T-cell (primary cell): ENCODE results near the gene OR6N1. TPM values are rescaled to one million over a fixed set of nuclear protein-coding genes. Genes with fewer than 3 reads are reported as not detected.
A peak's percentile ranks its signal among the peaks of the same experiment; 100 is the strongest.

Experiments
- ATAC-seq, 4 experiments: fragments of 200-7000 bp in 3 of 4; fragments of 150-1000 bp in 1 of 4; cut with Tn5 transposase; replicated peaks in 1 of 4; 1 replicate in 3 of 4; 2 replicates in 1 of 4; pipeline ENCODE4 v1.10.0; 2021; ENCODE audit warnings: moderate library complexity in 3 of 4, mild to moderate bottlenecking in 2 of 4, moderate number of reproducible peaks in 1 of 4
- CTCF ChIA-PET, 2 donors: fragments of 300-600 bp; sonication (Branson Sonifier 250); formaldehyde crosslinking; loops; one replicate each; lab custom pipeline; 2022; ENCODE audit warnings: antibody characterized with exemption in 2 of 2; lab: Charles Lee
- POLR2A ChIA-PET, 2 donors: fragments of 300-600 bp; sonication (Branson Sonifier 250); formaldehyde crosslinking; loops; one replicate each; lab custom pipeline; 2022; ENCODE audit warnings: antibody characterized with exemption in 2 of 2; lab: Charles Lee
- DNase-seq, 35 experiments: peaks; one replicate each; pipeline versions ENCODE4 v3.0.0 to v3.0.0-alpha.2; 2013 to 2023
- H3K27ac ChIP-seq: one replicate; pipeline ENCODE4 v1.5.1; 2013; ENCODE audit warnings: low read length
- H3K27me3 ChIP-seq, 2 experiments: replicated peaks in 1 of 2; 1 replicate in 1 of 2; 2 replicates in 1 of 2; pipeline versions ENCODE4 v1.6.1 to v1.7.0; 2013; ENCODE audit warnings: low read length in 1 of 2, mixed read lengths in 1 of 2; ENCODE audit not compliant: control insufficient read depth in 2 of 2, insufficient read depth in 2 of 2; ENCODE audit errors: extremely low read depth in 1 of 2
- H3K36me3 ChIP-seq, 2 donors: 1 replicate in 1 of 2; 2 replicates in 1 of 2; pipeline versions ENCODE4 v1.6.1 to v1.7.0; 2013; ENCODE audit warnings: low read length in 1 of 2; ENCODE audit not compliant: control insufficient read depth in 2 of 2, insufficient read depth in 1 of 2; ENCODE audit errors: extremely low read depth in 1 of 2
- H3K4me1 ChIP-seq, 2 experiments: 1 replicate in 1 of 2; 2 replicates in 1 of 2; pipeline versions ENCODE4 v1.6.1 to v1.7.0; 2013; ENCODE audit warnings: low read length in 2 of 2, mixed read lengths in 1 of 2; ENCODE audit not compliant: insufficient read depth in 2 of 2, control insufficient read depth in 1 of 2; ENCODE audit errors: extremely low read depth in 1 of 2
- H3K4me3 ChIP-seq, 2 donors: 1 replicate in 1 of 2; 2 replicates in 1 of 2; pipeline versions ENCODE4 v1.5.1 to v1.7.0; 2013; ENCODE audit warnings: mild to moderate bottlenecking in 2 of 2, low read length in 1 of 2, moderate library complexity in 1 of 2; ENCODE audit not compliant: control insufficient read depth in 1 of 2; ENCODE audit errors: extremely low read depth in 1 of 2
- H3K9me3 ChIP-seq: 2 replicates; pipeline ENCODE4 v1.7.0; 2013
- H3K27ac Mint-ChIP-seq, 2 donors: one replicate each; pipeline ENCODE4 v1.8.0; 2020 to 2021; ENCODE audit warnings: mild to moderate bottlenecking in 2 of 2, mixed read lengths in 2 of 2
- H3K27me3 Mint-ChIP-seq, 2 donors: one replicate each; pipeline ENCODE4 v1.8.0; 2021 to 2022; ENCODE audit warnings: mixed read lengths in 2 of 2
- H3K36me3 Mint-ChIP-seq: one replicate; pipeline ENCODE4 v1.8.0; 2021; ENCODE audit warnings: mixed read lengths
- H3K4me1 Mint-ChIP-seq, 3 donors: one replicate each; pipeline ENCODE4 v1.8.0; 2020 to 2022; ENCODE audit warnings: mixed read lengths in 3 of 3, mild to moderate bottlenecking in 1 of 3
- H3K4me3 Mint-ChIP-seq, 3 donors: one replicate each; pipeline ENCODE4 v1.8.0; 2020 to 2022; ENCODE audit warnings: mild to moderate bottlenecking in 3 of 3, mixed read lengths in 3 of 3, moderate library complexity in 3 of 3
- H3K9me3 Mint-ChIP-seq, 3 donors: one replicate each; pipeline ENCODE4 v1.8.0; 2020 to 2022; ENCODE audit warnings: mixed read lengths in 3 of 3
- WGBS: methylation state at CpG from one replicate; pipeline ENCODE4 v1.1.5; 2013; ENCODE audit warnings: missing lambda C conversion rate; ENCODE audit not compliant: insufficient coverage; 5-methylcytosine and 5-hydroxymethylcytosine counted together
- total RNA-seq, 35 experiments: library from RNA in 6 of 35; stranded (reverse) in 6 of 35; fragments of 120-200 nt in 1 of 35; gene quantifications; one replicate each; pipeline versions ENCODE4 v1.2.1 to v1.2.4 and lab custom pipeline; 2013 to 2026

The OR6N1 gene
- total RNA-seq, 5 donors from 2014 or later (not counting 1 experiment from before 2014, with no cell fraction given) = not detected

DNA sequence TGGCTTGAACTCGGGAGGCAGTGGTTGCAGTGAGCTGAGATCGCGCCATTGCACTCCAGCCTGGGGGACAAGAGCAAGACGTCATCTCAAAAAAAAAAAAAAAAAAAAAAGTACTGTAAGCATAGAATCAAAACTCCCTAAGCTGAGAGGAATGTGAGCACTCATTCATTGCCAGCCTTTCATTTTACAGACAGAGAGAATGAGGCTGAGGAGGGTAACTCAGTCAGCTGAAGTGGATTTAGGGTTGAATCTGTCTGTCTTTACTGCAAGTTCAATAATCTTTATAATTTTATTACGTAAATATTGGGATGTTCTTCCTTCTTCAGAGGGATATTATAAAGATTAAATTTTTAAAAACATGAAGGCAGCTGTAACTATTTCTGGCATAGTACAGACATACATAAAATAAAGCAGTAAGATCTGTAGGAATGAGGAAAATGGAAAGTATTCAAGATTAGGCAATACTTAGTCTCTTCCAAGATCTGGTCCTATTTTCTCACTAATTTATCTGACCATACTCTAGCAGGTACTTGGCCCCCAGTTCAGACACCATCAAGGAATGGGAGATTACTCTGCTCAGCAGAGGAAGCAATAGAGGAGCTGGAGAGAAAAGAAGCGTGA is 35.0 kb upstream of the OR6N1 start:
- H3K27me3 ChIP-seq = no peaks in the 10 kb centered on the region
- no peak overlapping the region for H3K27ac ChIP-seq
- Mint-ChIP-seq H3K27ac (no peak overlapping the region), H3K36me3 (no peaks in the 10 kb centered on the region), H3K4me3 (no peak overlapping the region), H3K9me3 (no peaks in the 10 kb centered on the region), H3K4me1 (no peaks in the 10 kb centered on the region), H3K27me3 (peaks cover 8 to 9% of the 10 kb centered on the region in 2 donors)
- H3K4me1 ChIP-seq = no peaks in the 10 kb centered on the region
- H3K4me3 ChIP-seq = no peak overlapping the region
- CTCF ChIA-PET = interaction anchor here in 1 of 2 donors (0.6 to 1.0 kb wide), 2 partner anchors 12 to 335 kb away, joined by 3 to 4 read pairs; no protein-coding TSS in a partner anchor
- no CpG with 5 or more reads among the region's 6 CpGs for WGBS
- no peak for DNase-seq
- ATAC-seq = no peak
- no peaks in the 10 kb centered on the region for H3K9me3 ChIP-seq
- H3K36me3 ChIP-seq = no peaks in the 10 kb centered on the region
- POLR2A ChIA-PET = interaction anchor here in 1 of 2 donors (0.6 to 0.7 kb wide), 2 partner anchors 69 to 603 kb away, joined by 5 read pairs; no protein-coding TSS in a partner anchor

DNA sequence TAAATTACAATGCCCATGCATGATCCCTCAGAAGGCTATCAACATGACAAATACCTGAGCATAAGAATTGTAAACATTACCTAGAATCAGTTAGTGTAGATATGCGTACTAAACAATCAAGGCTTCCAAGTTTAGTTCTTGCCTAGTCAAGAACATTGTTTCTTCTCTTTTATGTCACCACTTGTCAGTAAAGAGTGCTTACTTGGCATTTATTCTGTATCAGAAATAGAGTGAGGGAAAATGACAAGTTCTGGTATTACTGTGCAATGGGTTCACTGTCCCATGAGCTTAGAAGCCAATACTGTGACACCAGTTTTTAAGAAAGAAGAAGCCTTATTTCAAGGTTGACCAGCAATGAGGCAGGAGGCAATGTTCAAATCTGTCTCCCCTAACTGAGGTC is 31.7 kb upstream of the OR6N1 start:
- no peak for DNase-seq
- no CpG with 5 or more reads among the region's 1 CpG for WGBS
- peaks cover 8 to 9% of the 10 kb centered on the region in 2 donors for H3K27me3 Mint-ChIP-seq
- no peaks in the 10 kb centered on the region for H3K9me3 ChIP-seq
- ChIA-PET CTCF (no interaction called here), POLR2A (no interaction called here)
- H3K36me3 ChIP-seq = no peaks in the 10 kb centered on the region
- H3K27me3 ChIP-seq = no peaks in the 10 kb centered on the region
- H3K27ac ChIP-seq = no peak overlapping the region
- H3K4me1 Mint-ChIP-seq = no peaks in the 10 kb centered on the region
- no peak overlapping the region for H3K4me3 ChIP-seq
- H3K36me3 Mint-ChIP-seq = no peaks in the 10 kb centered on the region
- no peak overlapping the region for H3K4me3 Mint-ChIP-seq
- no peak overlapping the region for H3K27ac Mint-ChIP-seq
- no peak for ATAC-seq
- no peaks in the 10 kb centered on the region for H3K9me3 Mint-ChIP-seq
- no peaks in the 10 kb centered on the region for H3K4me1 ChIP-seq

DNA sequence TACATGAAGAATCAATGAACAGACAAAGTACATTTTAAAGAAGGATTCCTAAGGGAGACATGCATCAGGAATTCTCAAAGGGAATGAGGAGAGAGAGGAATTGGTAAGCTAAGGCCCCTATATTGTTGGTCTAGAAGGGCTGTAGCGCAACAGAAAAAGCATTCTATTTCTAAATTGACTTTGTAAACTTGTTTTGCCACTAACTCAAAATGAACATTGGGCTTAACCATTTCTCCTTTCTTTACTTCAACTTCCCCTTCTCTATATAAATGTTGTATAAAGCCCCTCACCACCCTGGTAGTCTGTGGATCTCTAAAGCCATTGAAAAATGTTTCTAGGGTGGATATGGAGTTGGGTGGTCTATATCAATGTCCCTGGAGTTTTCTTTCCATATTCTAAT is 29.4 kb upstream of the OR6N1 start:
- Mint-ChIP-seq H3K9me3 (no peaks in the 10 kb centered on the region), H3K36me3 (no peaks in the 10 kb centered on the region), H3K4me3 (no peak overlapping the region), H3K27me3 (peaks cover 5 to 9% of the 10 kb centered on the region in 2 donors), H3K27ac (no peak overlapping the region), H3K4me1 (no peaks in the 10 kb centered on the region)
- H3K4me3 ChIP-seq = no peak overlapping the region
- no peaks in the 10 kb centered on the region for H3K36me3 ChIP-seq
- ATAC-seq (no peak), DNase-seq (no peak)
- H3K27ac ChIP-seq = no peak overlapping the region
- WGBS = no CpG with 5 or more reads among the region's 1 CpG
- H3K4me1 ChIP-seq = no peaks in the 10 kb centered on the region
- H3K27me3 ChIP-seq = no peaks in the 10 kb centered on the region
- CTCF ChIA-PET = no interaction called here
- no peaks in the 10 kb centered on the region for H3K9me3 ChIP-seq
- POLR2A ChIA-PET = no interaction called here

DNA sequence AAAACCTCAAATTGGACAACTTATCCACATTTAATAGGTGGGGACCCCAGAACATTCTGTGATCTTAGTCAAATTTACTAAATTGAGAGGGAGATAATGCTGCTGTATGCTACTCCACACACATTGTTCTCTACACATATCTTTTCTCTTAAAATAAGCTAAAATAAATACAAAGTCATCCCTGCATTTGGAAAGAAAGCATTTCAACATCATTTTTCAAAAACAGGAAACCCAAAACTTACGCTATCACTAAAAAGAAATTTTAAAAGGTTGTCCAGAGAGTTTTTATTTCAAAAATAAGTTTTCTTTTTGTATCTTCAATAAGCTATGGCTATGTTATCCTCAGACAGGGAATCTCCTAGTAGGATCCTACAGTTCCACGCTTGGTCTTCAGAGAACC is 28.5 kb upstream of the OR6N1 start:
- CTCF ChIA-PET = no interaction called here
- Histone ChIP-seq H3K27ac (no peak overlapping the region), H3K9me3 (no peaks in the 10 kb centered on the region), H3K4me1 (no peaks in the 10 kb centered on the region), H3K36me3 (no peaks in the 10 kb centered on the region), H3K4me3 (no peak overlapping the region), H3K27me3 (no peaks in the 10 kb centered on the region)
- H3K36me3 Mint-ChIP-seq = no peaks in the 10 kb centered on the region
- POLR2A ChIA-PET = no interaction called here
- no peak overlapping the region for H3K27ac Mint-ChIP-seq
- no peak for DNase-seq
- no peak for ATAC-seq
- no peaks in the 10 kb centered on the region for H3K4me1 Mint-ChIP-seq
- no CpG with 5 or more reads among the region's 2 CpGs for WGBS
- peaks cover 7 to 13% of the 10 kb centered on the region in 2 donors for H3K27me3 Mint-ChIP-seq
- no peak overlapping the region for H3K4me3 Mint-ChIP-seq
- H3K9me3 Mint-ChIP-seq = no peaks in the 10 kb centered on the region

DNA sequence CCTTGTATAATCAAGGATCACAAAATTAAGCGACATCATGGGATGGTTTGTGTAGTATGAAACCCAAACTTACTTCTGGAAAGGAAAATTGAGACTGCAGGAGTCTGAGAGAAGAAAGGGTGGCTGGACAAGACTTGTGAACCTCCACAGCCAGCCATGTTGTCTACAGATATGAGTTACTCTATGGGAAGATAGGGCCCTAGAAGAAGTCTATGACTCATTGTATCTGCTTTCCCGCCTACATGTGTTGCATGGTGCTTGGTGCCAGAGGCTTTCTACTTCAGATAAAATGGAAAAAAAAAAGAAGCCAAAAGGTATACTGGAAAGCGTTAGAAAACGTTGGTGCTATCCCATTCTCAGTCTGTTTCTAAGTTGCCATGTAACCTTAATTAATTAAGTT is 27.7 kb upstream of the OR6N1 start:
- H3K27ac ChIP-seq = no peak overlapping the region
- H3K27me3 Mint-ChIP-seq = peaks cover 7 to 17% of the 10 kb centered on the region in 2 donors
- no peak overlapping the region for H3K27ac Mint-ChIP-seq

DNA sequence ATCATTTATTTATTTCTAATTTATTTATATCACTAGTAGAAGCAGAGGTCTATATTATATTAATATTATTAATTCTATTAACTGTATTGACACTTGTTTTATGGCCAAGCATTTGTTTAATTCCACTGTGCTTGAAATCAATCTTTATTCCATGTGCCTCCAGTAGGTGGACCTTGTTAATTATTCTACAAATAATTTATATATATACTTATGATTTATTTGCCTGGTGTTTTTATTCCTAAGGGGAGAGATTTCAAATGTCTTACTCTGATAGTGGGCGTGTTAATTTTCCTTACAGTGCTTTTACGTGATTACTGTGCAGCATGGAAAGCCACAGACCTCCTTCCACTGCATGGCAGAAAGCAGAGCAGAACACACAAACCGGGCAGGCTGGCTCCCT is 26.5 kb upstream of the OR6N1 start:
- H3K36me3 Mint-ChIP-seq = no peaks in the 10 kb centered on the region
- H3K9me3 Mint-ChIP-seq = no peaks in the 10 kb centered on the region
- ChIA-PET POLR2A (no interaction called here), CTCF (no interaction called here)
- H3K4me1 Mint-ChIP-seq = no peaks in the 10 kb centered on the region
- no peaks in the 10 kb centered on the region for H3K4me1 ChIP-seq
- H3K9me3 ChIP-seq = no peaks in the 10 kb centered on the region
- no peaks in the 10 kb centered on the region for H3K36me3 ChIP-seq
- H3K27ac Mint-ChIP-seq = no peak overlapping the region
- DNase-seq = peak in 1 of 35 experiments; percentile 6
- H3K4me3 Mint-ChIP-seq = no peak overlapping the region
- H3K27ac ChIP-seq = no peak overlapping the region
- WGBS = 88% methylated on average over 3 of the region's 3 CpGs
- no peaks in the 10 kb centered on the region for H3K27me3 ChIP-seq
- H3K4me3 ChIP-seq = no peak overlapping the region
- peaks cover 6 to 17% of the 10 kb centered on the region in 2 donors for H3K27me3 Mint-ChIP-seq
- no peak for ATAC-seq

More for the DNA sequence above, 27.7 kb upstream of the OR6N1 start:
- ChIA-PET POLR2A (no interaction called here), CTCF (no interaction called here)
- no peaks in the 10 kb centered on the region for H3K9me3 ChIP-seq
- H3K4me1 Mint-ChIP-seq = no peaks in the 10 kb centered on the region
- WGBS = no CpG with 5 or more reads among the region's 4 CpGs
- ATAC-seq (no peak), DNase-seq (no peak)
- no peaks in the 10 kb centered on the region for H3K27me3 ChIP-seq
- H3K4me3 ChIP-seq = no peak overlapping the region
- no peaks in the 10 kb centered on the region for H3K36me3 ChIP-seq
- H3K4me1 ChIP-seq = no peaks in the 10 kb centered on the region
- no peak overlapping the region for H3K4me3 Mint-ChIP-seq
- H3K36me3 Mint-ChIP-seq = no peaks in the 10 kb centered on the region
- no peaks in the 10 kb centered on the region for H3K9me3 Mint-ChIP-seq
